Lung (tissue), 12 donors: ENCODE measurements around the gene KCNMA1. TPM values are rescaled to one million over a fixed set of nuclear protein-coding genes. Genes with fewer than 3 reads are reported as not detected.

ENCODE experiments used
- ATAC-seq: fragments of 200-7000 bp; cut with Tn5 transposase; one replicate; pipeline ENCODE4 v1.9.1; 2020; ENCODE audit warnings: moderate number of reproducible peaks; ENCODE audit not compliant: insufficient read depth, low FRiP score
- DNase-seq, 3 donors: peaks; one replicate each; pipeline ENCODE4 v3.0.0-alpha.2; 2013 to 2017
- H3K27ac ChIP-seq, 2 donors: one replicate each; pipeline ENCODE4 v1.5.1; 2013; ENCODE audit warnings: mild to moderate bottlenecking in 2 of 2, moderate library complexity in 2 of 2, control low read depth in 1 of 2, inconsistent platforms in 1 of 2, low read depth in 1 of 2, low read length in 1 of 2
- H3K27me3 ChIP-seq, 3 donors: one replicate each; pipeline ENCODE4 v1.5.1; 2013; ENCODE audit warnings: low read length in 2 of 3; ENCODE audit not compliant: control insufficient read depth in 3 of 3, insufficient read depth in 3 of 3
- H3K36me3 ChIP-seq, 4 donors: one replicate each; pipeline ENCODE4 v1.5.1; 2013; ENCODE audit warnings: low read length in 4 of 4, mild to moderate bottlenecking in 1 of 4, moderate library complexity in 1 of 4; ENCODE audit not compliant: control insufficient read depth in 4 of 4, insufficient read depth in 4 of 4
- H3K4me1 ChIP-seq, 5 donors: one replicate each; pipeline ENCODE4 v1.5.1; 2013; ENCODE audit warnings: low read length in 5 of 5, mild to moderate bottlenecking in 2 of 5, moderate library complexity in 1 of 5; ENCODE audit not compliant: control insufficient read depth in 5 of 5, insufficient read depth in 5 of 5
- H3K4me3 ChIP-seq: one replicate; pipeline ENCODE4 v1.5.1; 2013; ENCODE audit warnings: mild to moderate bottlenecking, control low read depth, moderate library complexity
- H3K9ac ChIP-seq, 2 donors: one replicate each; pipeline ENCODE4 v1.5.1; 2013; ENCODE audit warnings: low read length in 2 of 2, control low read depth in 1 of 2; ENCODE audit not compliant: insufficient read depth in 1 of 2
- H3K9me3 ChIP-seq, 4 donors: one replicate each; pipeline ENCODE4 v1.5.1; 2013; ENCODE audit warnings: low read length in 3 of 4, mild to moderate bottlenecking in 1 of 4, moderate library complexity in 1 of 4; ENCODE audit not compliant: control insufficient read depth in 4 of 4, insufficient read depth in 3 of 4
- CTCF ChIP-seq: IDR thresholded peaks from 2 replicates; pipeline ENCODE4 v1.5.1; 2012; ENCODE audit warnings: mild to moderate bottlenecking; ENCODE audit errors: control extremely low read depth, extremely low read depth
- WGBS, 2 donors: extraction: QIAGEN DNeasy Blood & Tissue Kit; methylation state at CpG; one replicate each; pipeline ENCODE4 v1.1.7; 2013; 5-methylcytosine and 5-hydroxymethylcytosine counted together
- polyA plus RNA-seq, 2 donors: library from polyadenylated mRNA; stranded (reverse); fragments of 200-250 nt; gene quantifications; one replicate each; pipeline ENCODE4 v1.2.1, GENCODE V29; 2013
- total RNA-seq, 2 donors: library from RNA; depleted of rRNA in 1 of 2; stranded (reverse); fragments of >200 nt in 1 of 2; gene quantifications; one replicate each; pipeline ENCODE4 v1.2.1, GENCODE V29; 2014 to 2021
- donor health status: control.
- donor health status: control.
- donor health status: Bipolar disorder and iron deficiency.
- donor health status: healthy.
- donor health status: DM: yes; HTN: yes; CAD: no.

Gene KCNMA1
- total and polyA plus RNA-seq, 4 donors, result 3.8 to 13.0 (median 5.5) TPM

DNA sequence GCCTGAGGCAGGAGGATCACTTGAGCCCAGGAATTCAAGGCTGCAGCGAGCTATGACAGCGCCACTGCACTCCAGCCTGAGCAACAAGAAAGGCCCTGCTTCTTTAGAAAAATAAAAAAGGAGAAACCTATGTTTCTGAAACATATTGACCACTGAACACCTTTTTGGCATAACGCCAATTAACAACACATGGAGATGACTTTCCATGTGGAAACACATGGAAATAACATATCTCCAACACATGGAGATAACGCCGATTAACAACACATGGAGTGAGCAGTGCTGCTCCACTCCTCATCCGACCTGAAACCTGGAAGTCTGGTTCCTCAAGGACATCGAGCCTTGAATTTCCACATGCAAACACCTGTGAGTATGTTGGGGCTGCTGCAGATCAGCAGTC lies 126.9 kb downstream of the KCNMA1 start:
- DNase-seq (peak in 1 of 3 donors; percentile 26), ATAC-seq (no peak)
- H3K27me3 ChIP-seq, result peaks cover 0 to 3% (median 0%) of the 10 kb centered on the region in 3 donors
- H3K4me1 ChIP-seq, result no peaks in the 10 kb centered on the region
- H3K9ac ChIP-seq, result no peak overlapping the region
- TF ChIP-seq CTCF, result no peak
- no peaks in the 10 kb centered on the region for H3K9me3 ChIP-seq
- no peak overlapping the region for H3K27ac ChIP-seq
- H3K36me3 ChIP-seq, result no peaks in the 10 kb centered on the region
- no peak overlapping the region for H3K4me3 ChIP-seq
- 82 to 89% methylated on average over 7 of the region's 7 CpGs for WGBS, 2 donors

GRCh38 chr10:77510294-77510693 lies 127.3 kb downstream of the KCNMA1 start:
- H3K36me3 ChIP-seq, result no peaks in the 10 kb centered on the region
- H3K27ac ChIP-seq, result no peak overlapping the region
- no peak overlapping the region for H3K4me3 ChIP-seq
- no peak for TF ChIP-seq CTCF
- ATAC-seq (no peak), DNase-seq (no peak)
- 82 to 85% methylated on average over 2 of the region's 2 CpGs for WGBS, 2 donors
- H3K4me1 ChIP-seq, result no peaks in the 10 kb centered on the region
- peaks cover 0 to 3% (median 0%) of the 10 kb centered on the region in 3 donors for H3K27me3 ChIP-seq
- no peak overlapping the region for H3K9ac ChIP-seq
- H3K9me3 ChIP-seq, result no peaks in the 10 kb centered on the region

DNA sequence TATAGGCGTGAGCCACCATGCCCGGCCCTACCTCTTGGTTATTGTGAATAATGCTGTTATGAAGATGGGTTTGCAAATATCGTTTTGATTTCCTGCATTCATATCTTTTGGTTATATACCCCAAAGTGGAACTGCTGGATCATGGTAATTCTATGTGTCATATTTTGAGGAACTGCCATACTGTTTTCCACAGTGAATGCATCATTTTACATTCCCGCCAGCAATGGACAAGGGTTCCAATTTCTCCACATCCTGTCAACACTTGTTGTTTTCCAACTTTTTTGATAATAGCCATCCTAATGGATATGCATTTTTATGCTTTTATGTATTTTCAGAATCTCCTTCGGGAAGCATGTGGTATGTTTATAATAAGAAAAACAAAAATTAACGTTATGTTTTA lies 128.2 kb downstream of the KCNMA1 start:
- DNase-seq (no peak), ATAC-seq (no peak)
- H3K9me3 ChIP-seq, result no peaks in the 10 kb centered on the region
- H3K36me3 ChIP-seq, result no peaks in the 10 kb centered on the region
- H3K4me1 ChIP-seq, result no peaks in the 10 kb centered on the region
- TF ChIP-seq CTCF, result no peak
- WGBS, 2 donors, result 91 to 95% methylated on average over 6 of the region's 6 CpGs
- no peak overlapping the region for H3K4me3 ChIP-seq
- no peak overlapping the region for H3K9ac ChIP-seq
- no peak overlapping the region for H3K27ac ChIP-seq
- H3K27me3 ChIP-seq, result peaks cover 0 to 3% (median 0%) of the 10 kb centered on the region in 3 donors

GRCh38 chr10:77507291-77507880 lies 130.2 kb downstream of the KCNMA1 start:
- TF ChIP-seq CTCF, result no peak
- DNase-seq, result no peak
- Histone ChIP-seq H3K27me3 (peaks cover 0 to 3% (median 0%) of the 10 kb centered on the region in 3 donors), H3K4me1 (no peaks in the 10 kb centered on the region), H3K4me3 (no peak overlapping the region), H3K9ac (no peak overlapping the region), H3K9me3 (no peaks in the 10 kb centered on the region), H3K36me3 (no peaks in the 10 kb centered on the region), H3K27ac (no peak overlapping the region)
- no peak for ATAC-seq
- WGBS, 2 donors, result 42 to 55% methylated on average over 5 of the region's 5 CpGs
